GM19467 (cell line): ENCODE measurements around the gene KIF16B.
"Not testable (repeated sequence)": the region's sequence is repeated elsewhere in the genome, so short reads cannot be mapped to it uniquely, and the experiment has no call there.

Source experiments
- ATAC-seq: cut with Tn5 transposase; IDR thresholded peaks from one replicate; pipeline ENCODE4 v1.9.1; 2021; ENCODE audit warnings: mild to moderate bottlenecking, moderate library complexity; ENCODE audit not compliant: unreplicated experiment

KIF16B gene

GRCh38 chr20:16271450-16271849, 301.8 kb downstream of the KIF16B start:
- no peak for ATAC-seq

GRCh38 chr20:16270989-16271388, 302.3 kb downstream of the KIF16B start:
- ATAC-seq: no peak

- no peak for ATAC-seq
Observed at GRCh38 chr20:16270314-16270931, 302.8 kb downstream of the KIF16B start.

- ATAC-seq: no peak
Observed at GRCh38 chr20:16267526-16267925, 305.7 kb downstream of the KIF16B start.

GRCh38 chr20:16265334-16265733, 307.9 kb downstream of the KIF16B start:
- ATAC-seq: no peak

- no peak for ATAC-seq
Observed at GRCh38 chr20:16263582-16263981, 309.7 kb downstream of the KIF16B start.

- ATAC-seq: no peak
Observed at GRCh38 chr20:16262594-16262993, 310.7 kb downstream of the KIF16B start.

GRCh38 chr20:16261733-16262273, 311.4 kb downstream of the KIF16B start:
- ATAC-seq: no peak

- ATAC-seq: no peak
Observed at GRCh38 chr20:16260911-16261310, 312.3 kb downstream of the KIF16B start.

GRCh38 chr20:16260133-16260532, 313.1 kb downstream of the KIF16B start:
- not testable (repeated sequence) for ATAC-seq

- no peak for ATAC-seq
Observed at GRCh38 chr20:16258766-16259165, 314.5 kb downstream of the KIF16B start.

GRCh38 chr20:16257813-16258430, 315.3 kb downstream of the KIF16B start:
- no peak for ATAC-seq

GRCh38 chr20:16257021-16257420, 316.2 kb downstream of the KIF16B start:
- ATAC-seq: no peak

- no peak for ATAC-seq
Observed at GRCh38 chr20:16246870-16247269, 326.4 kb downstream of the KIF16B start.

GRCh38 chr20:16246291-16246690, 327.0 kb downstream of the KIF16B start:
- no peak for ATAC-seq

GRCh38 chr20:16245879-16246278, 327.4 kb downstream of the KIF16B start:
- ATAC-seq: no peak

GRCh38 chr20:16244892-16245291, 328.4 kb downstream of the KIF16B start:
- no peak for ATAC-seq

- no peak for ATAC-seq
Observed at GRCh38 chr20:16243470-16243869, 329.8 kb downstream of the KIF16B start.

- ATAC-seq: no peak
Observed at GRCh38 chr20:16241911-16242310, 331.3 kb downstream of the KIF16B start.

GRCh38 chr20:16240355-16240754, 332.9 kb downstream of the KIF16B start:
- no peak for ATAC-seq

GRCh38 chr20:16236589-16237241, 336.5 kb downstream of the KIF16B start:
- ATAC-seq: no peak

- no peak for ATAC-seq
Observed at GRCh38 chr20:16230402-16230801, 342.8 kb downstream of the KIF16B start.
